ENCODE measurements around the gene TMEM175. TPM values are rescaled to one million over a fixed set of nuclear protein-coding genes. Genes with fewer than 3 reads are reported as not detected.

The TMEM175 gene
- total RNA-seq, 2 experiments from 2014 or later = 11.0 to 11.2 TPM

GRCh38 chr4:907691-908425 is 24.4 kb upstream of the TMEM175 start:
- H3K9me3 Mint-ChIP-seq = peaks cover 4% of the 10 kb centered on the region
- CTCF ChIA-PET = no interaction called here
- intact Hi-C loops (cut with micrococcal nuclease) = no loop called here
- no peak for TF ChIP-seq CTCF (IDR thresholded peaks at IDR 0.05)
- POLR2A ChIA-PET = interaction anchor here (1.2 kb wide), 1 partner anchor 14 kb away, joined by 3 read pairs; no protein-coding TSS in a partner anchor
- no peaks in the 10 kb centered on the region for H3K4me1 Mint-ChIP-seq (ENCODE audit: low read depth)
- DNase-seq (no peak), ATAC-seq (no peak)
- H3K36me3 Mint-ChIP-seq (ENCODE audit: low read depth) = peaks cover 22% of the 10 kb centered on the region
- H3K27ac Mint-ChIP-seq = no peak overlapping the region
- no peaks in the 10 kb centered on the region for H3K27me3 Mint-ChIP-seq
- H3K4me3 Mint-ChIP-seq = no peak overlapping the region

GRCh38 chr4:909131-909571 is 23.1 kb upstream of the TMEM175 start:
- Mint-ChIP-seq H3K4me1 (ENCODE audit: low read depth) (no peaks in the 10 kb centered on the region), H3K4me3 (no peak overlapping the region), H3K27me3 (no peaks in the 10 kb centered on the region), H3K27ac (no peak overlapping the region), H3K9me3 (peaks cover 4% of the 10 kb centered on the region), H3K36me3 (ENCODE audit: low read depth) (peaks cover 24% of the 10 kb centered on the region)
- DNase-seq = no peak
- intact Hi-C loops (cut with micrococcal nuclease) = no loop called here
- POLR2A ChIA-PET = no interaction called here
- no peak for ATAC-seq
- CTCF ChIA-PET = no interaction called here
- TF ChIP-seq CTCF (IDR thresholded peaks at IDR 0.05) = no peak

- H3K4me3 Mint-ChIP-seq = no peak overlapping the region
- ATAC-seq = no peak
- POLR2A ChIA-PET = no interaction called here
Measured at GRCh38 chr4:909821-910220, 22.4 kb upstream of the TMEM175 start.

GRCh38 chr4:910366-911091 is 21.7 kb upstream of the TMEM175 start:
- TF ChIP-seq CTCF (IDR thresholded peaks at IDR 0.05) = no peak
- Mint-ChIP-seq H3K36me3 (ENCODE audit: low read depth) (peaks cover 17% of the 10 kb centered on the region), H3K27ac (no peak overlapping the region), H3K4me3 (no peak overlapping the region), H3K4me1 (ENCODE audit: low read depth) (peaks cover 9% of the 10 kb centered on the region), H3K27me3 (no peaks in the 10 kb centered on the region), H3K9me3 (peaks cover 4% of the 10 kb centered on the region)
- POLR2A ChIA-PET = no interaction called here
- DNase-seq (no peak), ATAC-seq (no peak)
- CTCF ChIA-PET = no interaction called here
- intact Hi-C loops (cut with micrococcal nuclease) = no loop called here

More at GRCh38 chr4:909821-910220, 22.4 kb upstream of the TMEM175 start:
- peaks cover 2% of the 10 kb centered on the region for H3K4me1 Mint-ChIP-seq (ENCODE audit: low read depth)
- H3K9me3 Mint-ChIP-seq = peaks cover 4% of the 10 kb centered on the region
- H3K27ac Mint-ChIP-seq = no peak overlapping the region
- intact Hi-C loops (cut with micrococcal nuclease) = no loop called here
- TF ChIP-seq CTCF (IDR thresholded peaks at IDR 0.05) = no peak
- peaks cover 23% of the 10 kb centered on the region for H3K36me3 Mint-ChIP-seq (ENCODE audit: low read depth)
- no peaks in the 10 kb centered on the region for H3K27me3 Mint-ChIP-seq
- CTCF ChIA-PET = no interaction called here
- no peak for DNase-seq

- Mint-ChIP-seq H3K27ac (no peak overlapping the region), H3K4me1 (ENCODE audit: low read depth) (peaks cover 16% of the 10 kb centered on the region), H3K4me3 (no peak overlapping the region), H3K36me3 (ENCODE audit: low read depth) (peaks cover 13% of the 10 kb centered on the region), H3K27me3 (no peaks in the 10 kb centered on the region), H3K9me3 (no peaks in the 10 kb centered on the region)
- ATAC-seq (no peak), DNase-seq (no peak)
- TF ChIP-seq CTCF (IDR thresholded peaks at IDR 0.05) = no peak
- POLR2A ChIA-PET = no interaction called here
- CTCF ChIA-PET = no interaction called here
- intact Hi-C loops (cut with micrococcal nuclease) = no loop called here
Measured at GRCh38 chr4:911221-911751, 21.0 kb upstream of the TMEM175 start.
